ENCODE measurements around the gene SH3GLB1.

Gene SH3GLB1

GRCh38 chr1:86778569-86779239 lies 74.3 kb downstream of the SH3GLB1 start:
- no peak overlapping the region for H3K27ac Mint-ChIP-seq
- peaks cover 16% of the 10 kb centered on the region for H3K4me1 Mint-ChIP-seq

DNA sequence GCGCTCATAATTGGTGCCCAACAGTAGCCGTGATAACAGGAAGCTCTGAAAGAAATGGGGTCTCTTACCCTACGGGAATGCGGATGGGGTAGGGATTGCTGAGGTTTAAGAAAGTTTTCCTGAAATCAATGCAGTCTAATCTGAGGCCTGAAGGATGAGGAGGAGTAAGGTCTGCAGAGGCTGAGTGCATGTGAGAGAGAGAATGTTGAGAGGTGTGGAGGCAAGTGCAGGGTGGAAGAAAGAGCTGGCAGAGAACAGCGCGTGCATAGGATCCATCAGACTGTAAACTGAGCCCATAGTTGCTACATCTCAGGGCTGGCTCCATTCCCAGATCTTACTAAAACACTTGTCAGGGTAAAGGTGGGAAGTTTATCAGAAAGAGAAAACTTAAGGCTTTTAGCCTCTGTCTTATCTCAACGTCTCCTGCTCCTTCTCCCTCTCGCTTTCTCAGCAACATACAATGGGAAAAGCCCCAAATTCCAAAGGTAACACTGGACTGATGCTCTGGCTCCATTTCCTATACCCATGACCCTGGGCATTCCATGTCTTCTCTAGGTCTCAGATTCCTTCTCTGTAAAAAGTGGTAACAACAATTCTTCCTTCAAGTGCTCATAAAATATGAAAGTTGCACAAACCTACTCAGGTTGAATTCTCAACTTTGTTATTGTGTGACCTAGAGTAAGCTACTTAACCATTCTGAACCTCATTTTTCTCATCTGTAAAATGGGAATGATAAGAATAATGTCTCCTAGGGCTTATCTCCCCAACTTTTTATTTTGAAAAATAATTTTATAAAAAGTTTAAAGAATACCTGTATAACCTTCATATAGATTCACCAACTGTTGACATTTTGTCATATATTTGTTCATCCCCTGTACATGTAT lies 75.2 kb downstream of the SH3GLB1 start:
- Mint-ChIP-seq H3K27me3 (no peaks in the 10 kb centered on the region), H3K4me1 (peaks cover 8% of the 10 kb centered on the region), H3K36me3 (peaks cover 3% of the 10 kb centered on the region), H3K9me3 (no peaks in the 10 kb centered on the region), H3K27ac (no peak overlapping the region), H3K4me3 (no peak overlapping the region)

More at GRCh38 chr1:86778569-86779239, 74.3 kb downstream of the SH3GLB1 start:
- H3K4me3 Mint-ChIP-seq: no peak overlapping the region
- H3K36me3 Mint-ChIP-seq: peaks cover 3% of the 10 kb centered on the region
- no peaks in the 10 kb centered on the region for H3K9me3 Mint-ChIP-seq
- no peaks in the 10 kb centered on the region for H3K27me3 Mint-ChIP-seq

- Mint-ChIP-seq H3K4me3 (no peak overlapping the region), H3K9me3 (no peaks in the 10 kb centered on the region), H3K27me3 (no peaks in the 10 kb centered on the region), H3K27ac (no peak overlapping the region), H3K4me1 (no peaks in the 10 kb centered on the region), H3K36me3 (peaks cover 3% of the 10 kb centered on the region)
These were observed 78.1 kb downstream of the SH3GLB1 start for GRCh38 chr1:86782482-86782881.

GRCh38 chr1:86787621-86788020 lies 83.2 kb downstream of the SH3GLB1 start:
- no peaks in the 10 kb centered on the region for H3K4me1 Mint-ChIP-seq
- H3K27me3 Mint-ChIP-seq: no peaks in the 10 kb centered on the region
- no peaks in the 10 kb centered on the region for H3K9me3 Mint-ChIP-seq
- H3K27ac Mint-ChIP-seq: no peak overlapping the region
- H3K4me3 Mint-ChIP-seq: no peak overlapping the region
- no peaks in the 10 kb centered on the region for H3K36me3 Mint-ChIP-seq

- H3K27me3 Mint-ChIP-seq: no peaks in the 10 kb centered on the region
- no peaks in the 10 kb centered on the region for H3K4me1 Mint-ChIP-seq
- H3K27ac Mint-ChIP-seq: no peak overlapping the region
- H3K9me3 Mint-ChIP-seq: no peaks in the 10 kb centered on the region
- no peak overlapping the region for H3K4me3 Mint-ChIP-seq
- no peaks in the 10 kb centered on the region for H3K36me3 Mint-ChIP-seq
These were observed 84.2 kb downstream of the SH3GLB1 start for GRCh38 chr1:86788300-86789206.

DNA sequence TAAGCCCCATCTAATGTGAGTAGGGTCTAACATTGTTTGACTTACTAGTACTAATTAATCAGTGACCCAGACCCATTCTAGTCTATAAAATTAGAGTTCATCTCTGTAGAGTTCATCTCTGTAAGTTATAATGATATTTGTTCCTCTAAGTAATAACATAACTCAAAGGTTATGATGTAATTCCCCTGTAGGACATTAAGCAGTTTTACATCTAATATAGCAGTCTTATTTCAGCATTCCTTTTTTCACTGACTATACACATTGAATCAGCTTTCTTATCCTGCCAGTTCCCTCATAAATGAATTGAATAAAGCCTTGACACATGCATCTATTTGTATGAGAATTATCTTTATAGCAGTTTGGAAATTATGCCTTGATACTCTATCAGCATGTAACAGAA lies 90.9 kb downstream of the SH3GLB1 start:
- no peak overlapping the region for H3K27ac Mint-ChIP-seq
- no peak overlapping the region for H3K4me3 Mint-ChIP-seq
- no peaks in the 10 kb centered on the region for H3K9me3 Mint-ChIP-seq
- H3K4me1 Mint-ChIP-seq: no peaks in the 10 kb centered on the region
- no peaks in the 10 kb centered on the region for H3K36me3 Mint-ChIP-seq
- H3K27me3 Mint-ChIP-seq: no peaks in the 10 kb centered on the region
